Activated T-cell treated with anti-CD3 and anti-CD28 coated beads for 1 hour (primary cell): Measurements from ENCODE around the gene GDI2.
"Not testable (repeated sequence)": the region's sequence is repeated elsewhere in the genome, so short reads cannot be mapped to it uniquely, and the experiment has no call there.

Experiments used
- DNase-seq: peaks from one replicate; pipeline ENCODE4 v3.0.0-alpha.2; 2020; ENCODE audit warnings: low read depth

Gene GDI2

GRCh38 chr10:5827841-5828240 is 14.6 kb upstream of the GDI2 start:
- no peak for DNase-seq

GRCh38 chr10:5826511-5826910 is 13.3 kb upstream of the GDI2 start:
- DNase-seq: not testable (repeated sequence)

GRCh38 chr10:5818894-5819293 is 5.7 kb upstream of the GDI2 start:
- no peak for DNase-seq

GRCh38 chr10:5818048-5818331 is 4.8 kb upstream of the GDI2 start:
- no peak for DNase-seq

- no peak for DNase-seq
Observed at GRCh38 chr10:5817322-5818047, 4.3 kb upstream of the GDI2 start.

- no peak for DNase-seq
Observed at GRCh38 chr10:5816170-5816569, 2.9 kb upstream of the GDI2 start.

- no peak for DNase-seq
Observed at GRCh38 chr10:5814110-5815107, 1.2 kb upstream of the GDI2 start.

GRCh38 chr10:5813091-5813340 is 218 bp downstream of the GDI2 start:
- DNase-seq: no peak

- peak; percentile 13 for DNase-seq
Observed at GRCh38 chr10:5812283-5813090, 747 bp downstream of the GDI2 start.

- DNase-seq: no peak
Observed at GRCh38 chr10:5811387-5811821, 1.8 kb downstream of the GDI2 start.

GRCh38 chr10:5810225-5810624 is 3.0 kb downstream of the GDI2 start:
- DNase-seq: no peak

GRCh38 chr10:5809527-5810154 is 3.6 kb downstream of the GDI2 start:
- no peak for DNase-seq

- not testable (repeated sequence) for DNase-seq
Observed at GRCh38 chr10:5808783-5809392, 4.3 kb downstream of the GDI2 start.

GRCh38 chr10:5806745-5807144 is 6.5 kb downstream of the GDI2 start:
- no peak for DNase-seq

- DNase-seq: no peak
Observed at GRCh38 chr10:5805711-5806110, 7.5 kb downstream of the GDI2 start.

GRCh38 chr10:5805260-5805659 is 8.0 kb downstream of the GDI2 start:
- DNase-seq: no peak

GRCh38 chr10:5804386-5804785 is 8.8 kb downstream of the GDI2 start:
- DNase-seq: no peak

- DNase-seq: no peak
Observed at GRCh38 chr10:5800782-5801181, 12.5 kb downstream of the GDI2 start.

GRCh38 chr10:5794236-5794635 is 19.0 kb downstream of the GDI2 start:
- no peak for DNase-seq

- no peak for DNase-seq
Observed at GRCh38 chr10:5789626-5790025, 23.6 kb downstream of the GDI2 start.

GRCh38 chr10:5788969-5789368 is 24.3 kb downstream of the GDI2 start:
- DNase-seq: no peak

GRCh38 chr10:5783300-5783699 is 29.9 kb downstream of the GDI2 start:
- DNase-seq: no peak
